ENCODE measurements around the gene CAMK1D. TPM values are rescaled to one million over a fixed set of nuclear protein-coding genes. Genes with fewer than 3 reads are reported as not detected.

Gene CAMK1D
- total RNA-seq, 2 experiments from 2014 or later: 7.5 to 9.0 TPM

- H3K4me1 Mint-ChIP-seq: peaks cover 6% of the 10 kb centered on the region
- no peak for DNase-seq
- H3K9me3 Mint-ChIP-seq: no peaks in the 10 kb centered on the region
- H3K27me3 Mint-ChIP-seq: no peaks in the 10 kb centered on the region
- POLR2A ChIA-PET: no interaction called here
- no peak overlapping the region for H3K27ac Mint-ChIP-seq
- H3K36me3 Mint-ChIP-seq: no peaks in the 10 kb centered on the region
- no peak for ATAC-seq (ENCODE audit: low read depth)
- no peak overlapping the region for H3K4me3 Mint-ChIP-seq
These were observed 117.5 kb downstream of the CAMK1D start for GRCh38 chr10:12466704-12467305.

- Mint-ChIP-seq H3K27ac (no peak overlapping the region), H3K36me3 (no peaks in the 10 kb centered on the region)
- ATAC-seq (ENCODE audit: low read depth): no peak
These were observed 120.0 kb downstream of the CAMK1D start for GRCh38 chr10:12469345-12469744.

GRCh38 chr10:12470719-12471118 lies 121.4 kb downstream of the CAMK1D start:
- H3K4me3 Mint-ChIP-seq: no peak overlapping the region
- DNase-seq (no peak), ATAC-seq (ENCODE audit: low read depth) (no peak)
- no peak overlapping the region for H3K27ac Mint-ChIP-seq
- H3K9me3 Mint-ChIP-seq: peaks cover 4% of the 10 kb centered on the region
- peaks cover 6% of the 10 kb centered on the region for H3K4me1 Mint-ChIP-seq
- POLR2A ChIA-PET: no interaction called here
- H3K36me3 Mint-ChIP-seq: no peaks in the 10 kb centered on the region
- H3K27me3 Mint-ChIP-seq: no peaks in the 10 kb centered on the region

More at GRCh38 chr10:12469345-12469744, 120.0 kb downstream of the CAMK1D start:
- no peak for DNase-seq
- Mint-ChIP-seq H3K4me1 (peaks cover 6% of the 10 kb centered on the region), H3K9me3 (no peaks in the 10 kb centered on the region), H3K27me3 (no peaks in the 10 kb centered on the region), H3K4me3 (no peak overlapping the region)
- POLR2A ChIA-PET: no interaction called here

- DNase-seq (no peak), ATAC-seq (ENCODE audit: low read depth) (no peak)
- H3K9me3 Mint-ChIP-seq: peaks cover 4% of the 10 kb centered on the region
- H3K36me3 Mint-ChIP-seq: no peaks in the 10 kb centered on the region
- POLR2A ChIA-PET: no interaction called here
- no peaks in the 10 kb centered on the region for H3K27me3 Mint-ChIP-seq
- H3K27ac Mint-ChIP-seq: no peak overlapping the region
- H3K4me3 Mint-ChIP-seq: no peak overlapping the region
- peaks cover 6% of the 10 kb centered on the region for H3K4me1 Mint-ChIP-seq
These were observed 121.8 kb downstream of the CAMK1D start for GRCh38 chr10:12471135-12471534.

GRCh38 chr10:12473491-12473890 lies 124.1 kb downstream of the CAMK1D start:
- no peak for DNase-seq
- Mint-ChIP-seq H3K36me3 (no peaks in the 10 kb centered on the region), H3K9me3 (peaks cover 7% of the 10 kb centered on the region), H3K27me3 (no peaks in the 10 kb centered on the region), H3K27ac (no peak overlapping the region), H3K4me1 (no peaks in the 10 kb centered on the region), H3K4me3 (no peak overlapping the region)
- POLR2A ChIA-PET: no interaction called here
- ATAC-seq (ENCODE audit: low read depth): no peak

- H3K9me3 Mint-ChIP-seq: peaks cover 7% of the 10 kb centered on the region
- H3K27ac Mint-ChIP-seq: no peak overlapping the region
- DNase-seq (no peak), ATAC-seq (ENCODE audit: low read depth) (no peak)
- no peaks in the 10 kb centered on the region for H3K4me1 Mint-ChIP-seq
- H3K27me3 Mint-ChIP-seq: no peaks in the 10 kb centered on the region
- no peaks in the 10 kb centered on the region for H3K36me3 Mint-ChIP-seq
- POLR2A ChIA-PET: no interaction called here
- no peak overlapping the region for H3K4me3 Mint-ChIP-seq
These were observed 125.5 kb downstream of the CAMK1D start for GRCh38 chr10:12474727-12475412.

- ATAC-seq (ENCODE audit: low read depth) (no peak), DNase-seq (no peak)
- Mint-ChIP-seq H3K4me3 (no peak overlapping the region), H3K27me3 (no peaks in the 10 kb centered on the region), H3K27ac (no peak overlapping the region), H3K36me3 (peaks cover 1% of the 10 kb centered on the region), H3K9me3 (peaks cover 8% of the 10 kb centered on the region), H3K4me1 (no peaks in the 10 kb centered on the region)
- POLR2A ChIA-PET: no interaction called here
These were observed 127.3 kb downstream of the CAMK1D start for GRCh38 chr10:12476656-12477055.

- no peaks in the 10 kb centered on the region for H3K27me3 Mint-ChIP-seq
- H3K27ac Mint-ChIP-seq: no peak overlapping the region
- H3K4me1 Mint-ChIP-seq: no peaks in the 10 kb centered on the region
- DNase-seq: no peak
- H3K36me3 Mint-ChIP-seq: peaks cover 1% of the 10 kb centered on the region
- H3K9me3 Mint-ChIP-seq: peaks cover 8% of the 10 kb centered on the region
- POLR2A ChIA-PET: no interaction called here
- no peak for ATAC-seq (ENCODE audit: low read depth)
- no peak overlapping the region for H3K4me3 Mint-ChIP-seq
These were observed 130.1 kb downstream of the CAMK1D start for GRCh38 chr10:12479437-12479844.

GRCh38 chr10:12479924-12480323 lies 130.6 kb downstream of the CAMK1D start:
- H3K27ac Mint-ChIP-seq: no peak overlapping the region
- H3K36me3 Mint-ChIP-seq: peaks cover 1% of the 10 kb centered on the region
- ATAC-seq (ENCODE audit: low read depth) (no peak), DNase-seq (no peak)
- no peak overlapping the region for H3K4me3 Mint-ChIP-seq
- no peaks in the 10 kb centered on the region for H3K4me1 Mint-ChIP-seq
- H3K27me3 Mint-ChIP-seq: no peaks in the 10 kb centered on the region
- H3K9me3 Mint-ChIP-seq: peaks cover 6% of the 10 kb centered on the region
- POLR2A ChIA-PET: no interaction called here

GRCh38 chr10:12480440-12480839 lies 131.1 kb downstream of the CAMK1D start:
- no peak overlapping the region for H3K27ac Mint-ChIP-seq
- POLR2A ChIA-PET: no interaction called here

GRCh38 chr10:12481924-12482323 lies 132.6 kb downstream of the CAMK1D start:
- Mint-ChIP-seq H3K9me3 (peaks cover 1% of the 10 kb centered on the region), H3K4me1 (peaks cover 10% of the 10 kb centered on the region), H3K27ac (no peak overlapping the region)

More at GRCh38 chr10:12480440-12480839, 131.1 kb downstream of the CAMK1D start:
- no peaks in the 10 kb centered on the region for H3K27me3 Mint-ChIP-seq
- DNase-seq: no peak
- H3K4me3 Mint-ChIP-seq: no peak overlapping the region
- H3K36me3 Mint-ChIP-seq: peaks cover 1% of the 10 kb centered on the region
- peaks cover 4% of the 10 kb centered on the region for H3K9me3 Mint-ChIP-seq
- peaks cover 4% of the 10 kb centered on the region for H3K4me1 Mint-ChIP-seq
- no peak for ATAC-seq (ENCODE audit: low read depth)

GRCh38 chr10:12482587-12482986 lies 133.2 kb downstream of the CAMK1D start:
- POLR2A ChIA-PET: no interaction called here
- H3K27me3 Mint-ChIP-seq: no peaks in the 10 kb centered on the region
- no peak overlapping the region for H3K27ac Mint-ChIP-seq
- H3K36me3 Mint-ChIP-seq: peaks cover 1% of the 10 kb centered on the region
- H3K4me1 Mint-ChIP-seq: peaks cover 10% of the 10 kb centered on the region
- peaks cover 1% of the 10 kb centered on the region for H3K9me3 Mint-ChIP-seq
- no peak overlapping the region for H3K4me3 Mint-ChIP-seq
- DNase-seq (no peak), ATAC-seq (ENCODE audit: low read depth) (no peak)

More at GRCh38 chr10:12481924-12482323, 132.6 kb downstream of the CAMK1D start:
- POLR2A ChIA-PET: no interaction called here
- ATAC-seq (ENCODE audit: low read depth) (no peak), DNase-seq (no peak)
- no peaks in the 10 kb centered on the region for H3K27me3 Mint-ChIP-seq
- H3K4me3 Mint-ChIP-seq: no peak overlapping the region
- H3K36me3 Mint-ChIP-seq: peaks cover 1% of the 10 kb centered on the region

- POLR2A ChIA-PET: interaction anchor here (0.6 to 0.8 kb wide), 2 partner anchors 220 to 291 kb away, joined by 3 read pairs; no protein-coding TSS in a partner anchor
- Mint-ChIP-seq H3K27me3 (no peaks in the 10 kb centered on the region), H3K9me3 (peaks cover 1% of the 10 kb centered on the region), H3K4me1 (peaks cover 10% of the 10 kb centered on the region), H3K36me3 (peaks cover 1% of the 10 kb centered on the region), H3K27ac (no peak overlapping the region), H3K4me3 (no peak overlapping the region)
- DNase-seq (no peak), ATAC-seq (ENCODE audit: low read depth) (no peak)
These were observed 134.9 kb downstream of the CAMK1D start for GRCh38 chr10:12484002-12484918.
